Progenitor cell of endocrine pancreas (in vitro differentiated cells): ENCODE measurements around the gene AJM1. TPM values are rescaled to one million over a fixed set of nuclear protein-coding genes. Genes with fewer than 3 reads are reported as not detected.
"Not testable (repeated sequence)": the region's sequence is repeated elsewhere in the genome, so short reads cannot be mapped to it uniquely, and the experiment has no call there.

Experiments used
- DNase-seq: peaks from one replicate; pipeline ENCODE4 v3.0.0; 2021; ENCODE audit warnings: low spot score; ENCODE audit not compliant: unreplicated experiment
- H3K27ac Mint-ChIP-seq: 2 replicates; pipeline ENCODE4 v1.8.0; 2021; ENCODE audit warnings: mild to moderate bottlenecking, moderate library complexity, mixed read lengths
- H3K27me3 Mint-ChIP-seq: 2 replicates; pipeline ENCODE4 v1.8.0; 2021; ENCODE audit warnings: mixed read lengths
- H3K36me3 Mint-ChIP-seq: 2 replicates; pipeline ENCODE4 v1.8.0; 2022; ENCODE audit warnings: mixed read lengths; ENCODE audit not compliant: insufficient read depth
- H3K4me1 Mint-ChIP-seq: 2 replicates; pipeline ENCODE4 v1.8.0; 2021; ENCODE audit warnings: low read depth, mixed read lengths
- H3K4me3 Mint-ChIP-seq: 2 replicates; pipeline ENCODE4 v1.8.0; 2021; ENCODE audit warnings: low read depth, mild to moderate bottlenecking, moderate library complexity, mixed read lengths
- H3K9me3 Mint-ChIP-seq: 2 replicates; pipeline ENCODE4 v1.8.0; 2021; ENCODE audit warnings: low read depth, mixed read lengths
- total RNA-seq: library from RNA; stranded (reverse); gene quantifications from 2 replicates; pipeline ENCODE4 v1.2.1, GENCODE V29; 2021
- TF ChIP-seq, protein P1 (sequence below): fragments of 200-600 bp; sonication (generic); IDR thresholded peaks from one replicate; pipeline ENCODE4 v1.5.0; 2021; ENCODE audit warnings: antibody characterized with exemption, mild to moderate bottlenecking; ENCODE audit not compliant: unreplicated experiment

The AJM1 gene
- total RNA-seq, 1 donor from 2014 or later: 5.8 TPM

DNA sequence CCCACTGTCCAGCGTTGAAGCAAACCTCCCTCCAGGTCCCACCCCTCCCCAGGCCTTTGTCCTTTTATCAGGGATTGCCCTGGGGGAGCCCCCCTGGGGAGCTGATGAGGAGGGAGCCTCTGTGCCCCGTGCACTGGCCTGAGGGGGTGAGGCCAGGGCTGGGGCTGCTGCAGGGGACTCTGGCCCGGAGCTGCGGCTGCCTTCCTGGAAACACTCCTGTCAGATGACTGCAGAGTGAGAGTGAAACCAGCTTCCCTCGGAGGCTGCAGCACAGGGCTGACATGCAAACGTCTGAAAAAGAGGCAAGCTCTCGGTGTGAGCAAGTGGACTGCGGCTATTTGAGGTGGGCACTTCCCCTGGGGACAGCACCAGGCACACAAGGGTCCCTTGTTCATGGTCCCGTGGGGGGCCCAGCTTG lies 39.4 kb downstream of the AJM1 start:
- H3K9me3 Mint-ChIP-seq: no peaks in the 10 kb centered on the region
- no peak overlapping the region for H3K27ac Mint-ChIP-seq
- H3K36me3 Mint-ChIP-seq: no peaks in the 10 kb centered on the region
- no peaks in the 10 kb centered on the region for H3K4me1 Mint-ChIP-seq
- peaks cover 5% of the 10 kb centered on the region for H3K27me3 Mint-ChIP-seq
- DNase-seq: no peak
- no peak overlapping the region for H3K4me3 Mint-ChIP-seq
- TF ChIP-seq, protein P1, sequence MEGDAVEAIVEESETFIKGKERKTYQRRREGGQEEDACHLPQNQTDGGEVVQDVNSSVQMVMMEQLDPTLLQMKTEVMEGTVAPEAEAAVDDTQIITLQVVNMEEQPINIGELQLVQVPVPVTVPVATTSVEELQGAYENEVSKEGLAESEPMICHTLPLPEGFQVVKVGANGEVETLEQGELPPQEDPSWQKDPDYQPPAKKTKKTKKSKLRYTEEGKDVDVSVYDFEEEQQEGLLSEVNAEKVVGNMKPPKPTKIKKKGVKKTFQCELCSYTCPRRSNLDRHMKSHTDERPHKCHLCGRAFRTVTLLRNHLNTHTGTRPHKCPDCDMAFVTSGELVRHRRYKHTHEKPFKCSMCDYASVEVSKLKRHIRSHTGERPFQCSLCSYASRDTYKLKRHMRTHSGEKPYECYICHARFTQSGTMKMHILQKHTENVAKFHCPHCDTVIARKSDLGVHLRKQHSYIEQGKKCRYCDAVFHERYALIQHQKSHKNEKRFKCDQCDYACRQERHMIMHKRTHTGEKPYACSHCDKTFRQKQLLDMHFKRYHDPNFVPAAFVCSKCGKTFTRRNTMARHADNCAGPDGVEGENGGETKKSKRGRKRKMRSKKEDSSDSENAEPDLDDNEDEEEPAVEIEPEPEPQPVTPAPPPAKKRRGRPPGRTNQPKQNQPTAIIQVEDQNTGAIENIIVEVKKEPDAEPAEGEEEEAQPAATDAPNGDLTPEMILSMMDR: no peak

DNA sequence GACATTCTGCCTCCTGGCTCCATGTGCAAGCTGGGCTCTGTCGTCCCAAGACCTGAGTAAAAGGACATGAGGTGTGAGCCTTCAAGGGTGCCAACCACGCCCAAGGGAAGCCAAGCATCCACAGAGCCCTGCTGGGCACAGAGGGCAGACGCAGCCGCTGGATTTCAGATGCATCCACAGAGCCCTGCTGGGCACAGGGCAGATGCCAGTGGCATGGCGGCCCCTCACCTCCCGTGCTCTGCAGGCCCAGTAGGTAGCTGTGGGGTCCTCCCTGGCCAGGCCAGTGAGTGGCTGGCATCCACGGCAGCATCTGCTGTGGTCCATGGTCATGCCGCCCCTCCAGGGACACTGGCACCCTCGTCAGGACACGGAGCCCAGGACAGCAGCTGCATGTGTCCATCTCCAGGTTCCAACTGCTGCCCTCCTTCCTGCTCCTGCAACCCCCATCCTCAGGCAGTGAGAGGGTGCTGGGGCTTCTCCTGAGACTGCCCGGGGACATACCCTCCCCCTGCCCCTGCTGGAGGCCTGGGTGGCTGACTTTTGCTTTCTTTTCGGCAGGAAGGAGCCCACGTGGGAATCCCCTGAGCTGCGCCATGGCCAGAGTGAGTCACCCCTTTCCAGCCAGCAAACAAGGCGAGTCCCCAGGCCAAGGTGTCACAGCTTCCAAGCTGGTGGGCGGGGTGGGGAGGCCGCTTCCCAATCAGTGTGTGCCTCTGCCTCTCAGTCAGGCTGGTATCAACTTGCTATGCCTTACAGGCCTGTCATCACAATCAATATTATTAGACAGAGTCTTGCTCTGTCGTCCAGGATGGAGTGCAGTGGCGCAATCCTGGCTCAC lies 40.0 kb downstream of the AJM1 start:
- DNase-seq: no peak
- Mint-ChIP-seq H3K27ac (no peak overlapping the region), H3K36me3 (no peaks in the 10 kb centered on the region), H3K9me3 (no peaks in the 10 kb centered on the region), H3K4me3 (no peak overlapping the region), H3K4me1 (peaks cover 4% of the 10 kb centered on the region), H3K27me3 (peaks cover 4% of the 10 kb centered on the region)
- TF ChIP-seq, protein P1: no peak

DNA sequence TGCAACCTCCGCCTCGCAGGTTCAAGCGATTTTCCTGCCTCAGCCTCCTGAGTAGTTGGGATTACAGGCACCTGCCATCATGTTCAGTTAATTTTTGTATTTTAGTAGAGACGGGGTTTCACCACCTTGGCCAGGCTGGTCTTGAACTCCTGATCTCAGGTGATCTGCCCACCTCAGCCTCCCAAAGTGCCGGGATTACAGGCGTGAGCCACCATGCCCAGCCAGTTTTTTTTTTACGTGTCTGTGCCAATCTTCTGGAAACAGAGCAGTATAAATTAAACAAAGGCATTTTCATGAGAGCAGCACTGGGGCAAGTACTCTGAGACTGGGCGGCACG lies 40.6 kb downstream of the AJM1 start:
- not testable (repeated sequence) for H3K27ac Mint-ChIP-seq, H3K4me3 Mint-ChIP-seq, H3K9me3 Mint-ChIP-seq, H3K36me3 Mint-ChIP-seq, DNase-seq, H3K4me1 Mint-ChIP-seq, H3K27me3 Mint-ChIP-seq

DNA sequence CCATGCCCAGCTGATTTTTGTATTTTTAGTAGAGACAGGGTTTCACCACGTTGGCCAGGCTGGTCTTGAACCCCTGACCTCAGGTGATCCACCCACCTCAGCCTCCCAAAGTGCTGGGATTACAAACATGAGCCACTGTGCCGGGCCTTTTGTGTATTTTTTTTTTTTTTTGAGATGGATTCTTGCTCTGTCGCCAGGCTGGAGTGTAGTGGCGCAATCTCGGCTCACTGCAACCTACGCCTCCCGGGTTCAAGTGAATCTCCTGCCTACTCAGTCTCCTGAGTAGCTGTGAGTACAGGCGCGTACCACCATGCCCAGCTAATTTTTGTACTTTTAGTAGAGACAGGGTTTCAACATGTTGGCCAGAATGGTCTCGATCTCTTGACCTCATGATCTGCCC lies 41.4 kb downstream of the AJM1 start:
- not testable (repeated sequence) for H3K4me1 Mint-ChIP-seq, H3K27me3 Mint-ChIP-seq, H3K9me3 Mint-ChIP-seq, H3K4me3 Mint-ChIP-seq, H3K27ac Mint-ChIP-seq, DNase-seq, H3K36me3 Mint-ChIP-seq

DNA sequence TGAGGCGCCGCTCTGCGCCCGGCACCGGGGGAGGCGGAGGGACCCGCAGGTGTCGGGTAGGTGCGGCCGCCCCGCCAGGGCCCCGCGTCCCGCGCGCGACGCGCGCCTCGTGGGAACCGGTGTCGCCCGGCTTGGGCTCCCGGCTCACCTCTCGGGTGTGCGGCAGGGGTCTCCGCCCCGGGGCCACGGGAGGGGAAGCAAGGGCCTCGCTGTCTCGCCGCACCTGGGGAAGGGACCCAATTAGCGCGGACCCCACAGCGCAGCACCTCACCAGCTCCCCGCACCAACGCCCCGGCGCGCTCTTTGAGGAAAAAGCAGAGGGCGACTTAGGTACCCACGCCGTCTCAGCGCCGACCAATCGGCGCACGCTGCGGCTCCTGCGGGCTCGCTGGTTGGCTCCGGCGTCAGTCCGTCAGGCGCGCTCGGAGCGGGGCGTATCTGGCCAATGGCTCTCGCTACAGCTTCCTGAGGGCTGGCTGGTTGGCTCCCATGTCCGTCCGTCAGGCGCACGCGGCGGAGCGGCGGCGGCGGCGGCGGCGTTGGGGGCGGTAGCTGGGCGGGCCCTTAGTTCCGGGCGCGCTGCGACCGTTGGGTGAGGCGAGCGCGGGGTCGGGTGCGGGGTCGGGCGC lies 43.8 kb downstream of the AJM1 start, which contains the start of gene TRAF2:
Gene TRAF2, plus strand, starts transcription at position 567 of the 629 bp plus-strand sequence. CDS start 12,225 bp downstream, outside the sequence.
- peak; percentile 98 for DNase-seq
- Mint-ChIP-seq H3K4me3 (peak within 1 kb of the TSS; percentile 79), H3K4me1 (peaks cover 7% of the 10 kb centered on the region), H3K9me3 (no peaks in the 10 kb centered on the region), H3K36me3 (no peaks in the 10 kb centered on the region), H3K27me3 (no peaks in the 10 kb centered on the region), H3K27ac (peak within 1 kb of the TSS; percentile 80)
- TF ChIP-seq, protein P1: no peak

DNA sequence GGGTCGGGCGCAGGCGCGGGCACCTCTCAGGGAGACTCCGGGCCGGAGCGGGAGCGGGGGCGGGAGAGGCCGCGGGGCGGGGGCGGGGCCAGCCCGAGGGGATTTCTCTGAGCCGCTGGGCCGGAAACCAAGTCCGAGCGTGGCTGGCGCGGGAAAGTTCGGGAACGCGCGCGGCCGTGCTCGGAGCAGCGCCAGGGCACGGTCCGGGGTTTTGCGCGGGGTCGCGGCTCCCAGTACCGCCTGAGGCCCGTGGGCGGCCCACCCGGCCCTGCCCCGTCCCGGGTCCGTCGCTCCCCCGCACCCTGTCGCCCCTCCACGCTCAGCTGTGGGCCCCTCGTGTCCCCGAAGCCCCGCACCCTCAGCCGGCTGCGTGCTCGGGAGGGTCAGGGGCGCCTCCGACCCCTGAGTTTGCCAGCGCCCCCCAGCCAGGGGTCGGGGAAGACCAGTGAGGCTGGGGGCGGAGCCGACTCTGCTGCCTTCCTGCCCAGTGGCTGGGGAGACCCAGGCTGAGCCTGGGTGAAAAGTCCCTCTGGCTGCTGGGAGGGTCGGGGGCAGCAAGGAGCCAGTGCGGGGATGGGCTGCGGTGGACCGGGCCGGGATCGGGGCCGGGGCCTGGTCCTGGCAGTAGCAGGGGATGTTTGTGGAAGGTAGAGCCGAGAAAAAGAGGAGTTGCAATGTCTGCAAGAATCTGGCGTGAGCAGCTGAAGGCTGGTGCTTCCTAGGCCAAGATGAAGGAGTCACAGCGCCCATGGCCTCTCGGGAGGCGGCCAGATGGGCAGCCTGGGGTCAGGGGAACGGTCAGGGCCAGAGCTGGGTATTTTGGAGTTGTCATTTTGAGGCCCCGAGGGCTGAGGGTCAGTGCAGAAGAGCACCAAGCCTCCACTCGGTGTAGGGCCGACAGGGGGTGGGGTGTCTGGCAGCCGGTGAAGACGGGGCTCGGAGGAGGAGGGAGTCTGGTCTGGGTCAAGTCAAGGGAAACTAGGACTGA lies 44.6 kb downstream of the AJM1 start:
- peak; percentile 35 for DNase-seq
- TF ChIP-seq, protein P1: no peak
- peak overlapping the region; percentile 80 for H3K27ac Mint-ChIP-seq
- no peaks in the 10 kb centered on the region for H3K9me3 Mint-ChIP-seq
- H3K27me3 Mint-ChIP-seq: no peaks in the 10 kb centered on the region
- peak overlapping the region; percentile 79 for H3K4me3 Mint-ChIP-seq
- no peaks in the 10 kb centered on the region for H3K36me3 Mint-ChIP-seq
- peaks cover 7% of the 10 kb centered on the region for H3K4me1 Mint-ChIP-seq
